CD1c-positive myeloid dendritic cell (primary cell): ENCODE data around the gene CBLN3.

ENCODE experiments used
- DNase-seq: peaks from one replicate; pipeline ENCODE4 v3.0.0-alpha.2; 2016; ENCODE audit errors: extremely low spot score

Gene CBLN3

DNA sequence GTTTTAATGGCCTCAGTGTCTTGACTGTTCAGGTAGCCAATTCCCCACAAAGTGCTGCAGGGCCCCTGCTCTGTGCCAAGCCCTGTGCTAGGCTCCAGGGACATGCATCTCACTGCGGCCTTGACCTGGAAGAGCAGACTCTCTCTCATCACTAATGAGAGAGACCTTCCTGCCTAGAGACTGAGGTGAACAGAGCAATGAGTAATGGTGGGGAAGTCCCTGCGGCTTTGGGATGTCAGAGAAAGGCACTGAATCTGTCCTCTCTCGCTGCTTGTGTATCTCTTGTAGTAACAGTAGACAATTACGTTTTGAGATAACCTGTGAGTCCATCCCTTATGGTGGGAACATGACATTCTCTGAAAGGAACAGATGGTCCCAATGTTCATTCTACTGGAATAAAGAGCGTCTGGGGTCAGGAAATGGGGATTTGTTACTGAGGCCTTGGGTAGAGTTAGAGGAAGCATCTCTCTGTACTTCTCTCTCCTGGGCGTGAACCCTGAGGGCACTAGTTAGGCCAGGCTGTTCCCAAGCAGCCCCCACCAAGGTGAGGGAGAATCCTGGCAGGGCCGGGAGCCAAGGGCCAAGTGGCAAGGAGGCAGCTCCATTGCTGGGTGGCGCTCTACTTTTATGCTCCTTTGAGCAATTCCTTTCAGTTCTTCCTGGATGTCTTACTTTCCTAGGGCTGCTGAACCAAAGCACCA lies 48.0 kb downstream of the CBLN3 start:
- no peak for DNase-seq

DNA sequence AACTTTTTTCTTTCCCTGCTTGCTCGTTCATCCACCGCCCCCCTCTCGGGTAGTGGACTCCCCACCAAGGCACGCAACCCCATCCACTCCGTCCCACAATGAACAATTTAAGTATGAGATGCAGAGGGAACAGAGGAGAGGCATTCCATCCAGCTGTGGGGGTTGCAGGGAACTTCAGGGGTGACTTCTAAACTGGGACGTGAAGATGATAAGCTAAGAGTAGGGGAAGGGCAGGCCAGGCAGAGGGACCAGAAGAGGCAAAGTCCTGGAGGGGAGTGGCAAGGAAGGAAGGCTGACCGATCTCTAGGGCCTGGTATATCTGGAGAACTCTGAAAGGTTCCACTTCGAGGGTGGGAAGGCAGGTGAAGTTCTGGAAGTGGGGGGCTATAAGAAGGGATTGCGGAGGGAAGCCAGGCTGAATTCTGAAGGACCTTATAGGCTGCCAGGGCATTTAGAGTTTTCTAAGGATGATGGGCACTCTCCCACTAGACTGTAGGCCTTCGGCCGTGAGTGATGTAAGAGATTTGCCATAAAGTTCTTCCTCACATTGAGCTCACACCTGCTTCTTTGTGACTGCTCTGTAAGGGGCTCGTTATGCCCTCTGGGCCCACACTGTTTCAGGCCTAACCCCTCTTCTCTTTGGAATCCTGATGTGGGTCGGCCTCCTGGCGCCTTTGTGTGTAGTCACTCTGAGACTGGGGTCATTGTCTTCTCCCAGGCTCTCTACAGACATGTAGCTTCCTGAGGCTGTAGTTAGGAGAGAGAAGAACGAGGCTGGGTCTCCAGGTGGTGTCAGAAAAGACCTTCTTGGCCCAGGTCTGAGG lies 49.3 kb downstream of the CBLN3 start:
- no peak for DNase-seq

DNA sequence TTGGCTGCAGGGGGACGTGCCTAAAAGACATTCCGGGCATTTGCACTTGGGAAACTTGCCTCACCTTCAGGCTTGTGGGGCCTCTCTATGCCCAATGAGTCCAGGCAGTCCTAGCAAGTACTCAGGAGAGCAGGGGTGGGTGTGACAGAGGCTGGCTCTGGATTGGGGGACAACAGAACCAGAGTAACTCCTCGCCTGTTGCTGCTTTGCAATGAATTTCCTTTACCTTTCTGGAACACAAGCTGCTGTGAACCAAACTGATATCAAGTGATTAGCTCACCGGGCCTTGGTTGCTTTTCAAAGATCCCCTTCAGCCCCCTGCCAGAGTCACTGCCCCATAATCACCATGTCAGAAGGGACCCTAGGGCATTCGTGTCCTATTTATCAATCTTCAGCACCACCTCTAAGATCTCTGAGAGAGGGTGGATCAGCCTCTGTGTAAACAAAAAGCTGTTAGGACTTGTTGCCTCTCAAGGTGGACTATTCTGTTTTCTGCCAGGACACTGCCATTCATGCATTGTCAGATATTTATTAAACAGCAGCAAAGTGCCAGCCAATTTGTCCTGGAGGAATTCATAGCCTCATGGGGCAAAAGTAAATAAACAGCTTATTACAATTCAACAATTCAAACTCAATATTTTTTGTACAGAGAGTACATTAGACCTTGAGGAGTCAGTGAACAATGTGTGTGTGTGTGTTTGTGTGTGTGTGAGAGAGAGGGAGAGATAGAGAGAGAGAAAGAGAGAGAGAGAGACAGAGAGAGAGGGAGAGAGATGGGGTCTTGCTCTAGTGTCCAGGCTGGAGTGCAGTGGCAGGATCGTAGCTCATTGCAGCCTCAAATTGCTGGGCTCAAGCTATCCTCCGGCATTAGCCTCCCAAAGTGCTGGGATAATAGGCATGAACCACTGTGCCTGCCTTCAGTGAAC lies 50.2 kb downstream of the CBLN3 start:
- no peak for DNase-seq

DNA sequence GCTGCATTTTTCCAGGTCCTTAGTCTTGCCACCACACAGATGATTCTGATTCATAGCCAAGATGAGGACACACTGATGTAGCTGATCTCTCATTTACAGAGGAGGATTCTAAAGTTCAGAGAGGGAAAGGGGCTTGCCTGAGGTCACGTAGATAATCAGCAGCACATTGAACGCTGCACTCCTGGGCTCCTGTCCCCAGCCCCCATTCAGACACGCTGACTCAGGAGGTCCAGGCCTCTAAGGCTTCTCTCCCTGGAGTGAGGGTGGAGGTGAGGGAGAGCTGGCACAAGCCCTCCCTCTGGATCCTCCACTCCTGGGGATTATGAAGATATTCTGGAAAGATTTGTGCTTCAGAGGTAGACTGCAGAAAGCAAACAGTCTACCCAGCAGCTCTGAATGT lies 51.1 kb downstream of the CBLN3 start:
- no peak for DNase-seq

DNA sequence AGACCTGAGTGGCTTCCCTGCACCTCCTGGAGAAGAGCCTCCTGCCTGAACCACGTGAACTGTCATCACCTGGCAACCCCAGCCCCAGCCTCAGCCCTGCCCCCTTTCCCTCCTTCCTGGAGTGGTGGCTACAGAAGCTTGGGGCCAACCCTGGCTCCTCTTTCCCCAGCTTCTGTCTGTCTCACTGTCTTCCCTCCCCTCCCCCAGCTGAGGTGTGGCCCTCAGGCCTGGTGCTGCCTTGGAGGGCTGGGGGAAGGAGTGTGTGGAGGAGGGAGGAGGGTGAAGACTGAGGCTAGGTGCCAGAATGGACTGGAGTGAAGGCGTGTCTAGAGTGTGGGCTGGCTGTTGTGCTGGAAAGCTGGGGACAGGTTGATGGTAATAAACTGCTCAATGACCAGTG lies 51.8 kb downstream of the CBLN3 start:
- DNase-seq = no peak

DNA sequence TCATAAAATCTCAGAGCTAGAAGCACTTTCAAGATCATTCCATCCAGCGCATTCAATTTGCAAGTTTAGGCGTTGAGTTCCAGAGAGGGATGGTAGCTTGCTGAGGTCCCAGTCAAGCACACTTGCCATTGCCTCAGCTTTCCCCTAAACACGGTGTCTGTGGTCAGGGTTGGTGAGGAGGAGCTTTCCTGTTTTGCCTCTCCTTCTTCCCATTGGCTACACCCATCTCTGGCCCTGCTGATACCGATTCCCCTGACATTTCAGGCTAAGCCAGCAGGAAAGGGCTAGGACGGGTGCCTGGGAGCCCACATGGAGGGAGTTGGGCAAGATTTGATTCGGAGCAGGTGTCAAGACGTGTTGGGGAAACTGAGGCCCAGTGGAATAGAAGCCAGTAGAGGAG lies 52.3 kb downstream of the CBLN3 start:
- no peak for DNase-seq
